ENCODE results near the gene PFKP.

GRCh38 chr10:3096149-3096548 lies 28.8 kb downstream of the PFKP start:
- no peak for TF ChIP-seq CTCF (IDR thresholded peaks at IDR 0.05)
- TF ChIP-seq HDAC2 (IDR thresholded peaks at IDR 0.05): no peak
- no peak for TF ChIP-seq EP300 (IDR thresholded peaks at IDR 0.05)
- TF ChIP-seq ESRRA (IDR thresholded peaks at IDR 0.05; ENCODE audit: borderline replicate concordance, low read length): no peak

Data from A549 (cell line).